ENCODE data around the gene CACNA2D1.

CACNA2D1 gene

DNA sequence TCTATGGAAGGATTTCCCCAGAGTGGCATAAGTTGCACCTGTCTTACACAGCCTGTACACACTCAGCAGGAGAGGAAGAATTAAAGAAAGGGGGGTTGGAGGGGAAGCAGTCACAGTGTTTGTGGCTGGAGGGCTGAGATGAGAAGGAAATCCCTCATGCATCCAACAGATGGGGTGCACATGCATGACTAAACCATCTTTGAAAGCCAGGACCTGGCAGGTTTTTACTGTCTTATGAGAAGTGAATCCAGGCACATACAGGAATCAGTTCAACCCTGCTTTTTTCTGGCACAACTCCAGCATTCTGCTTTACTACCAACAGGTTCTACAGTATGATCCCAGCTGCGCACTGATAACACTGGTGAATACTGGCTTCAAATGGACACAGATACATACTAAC is 107.7 kb downstream of the CACNA2D1 start:
- DNase-seq (ENCODE audit: extremely low read depth, insufficient read length): no peak
- Histone ChIP-seq H3K36me3 (ENCODE audit: control insufficient read depth, insufficient read depth, low read length) (no peaks in the 10 kb centered on the region), H3K27me3 (replicated peaks; ENCODE audit: control insufficient read depth, insufficient read depth, low read length) (no peaks in the 10 kb centered on the region), H3K4me3 (replicated peaks; ENCODE audit: low read depth, low read length) (no peak overlapping the region)
- TF ChIP-seq, protein P1, sequence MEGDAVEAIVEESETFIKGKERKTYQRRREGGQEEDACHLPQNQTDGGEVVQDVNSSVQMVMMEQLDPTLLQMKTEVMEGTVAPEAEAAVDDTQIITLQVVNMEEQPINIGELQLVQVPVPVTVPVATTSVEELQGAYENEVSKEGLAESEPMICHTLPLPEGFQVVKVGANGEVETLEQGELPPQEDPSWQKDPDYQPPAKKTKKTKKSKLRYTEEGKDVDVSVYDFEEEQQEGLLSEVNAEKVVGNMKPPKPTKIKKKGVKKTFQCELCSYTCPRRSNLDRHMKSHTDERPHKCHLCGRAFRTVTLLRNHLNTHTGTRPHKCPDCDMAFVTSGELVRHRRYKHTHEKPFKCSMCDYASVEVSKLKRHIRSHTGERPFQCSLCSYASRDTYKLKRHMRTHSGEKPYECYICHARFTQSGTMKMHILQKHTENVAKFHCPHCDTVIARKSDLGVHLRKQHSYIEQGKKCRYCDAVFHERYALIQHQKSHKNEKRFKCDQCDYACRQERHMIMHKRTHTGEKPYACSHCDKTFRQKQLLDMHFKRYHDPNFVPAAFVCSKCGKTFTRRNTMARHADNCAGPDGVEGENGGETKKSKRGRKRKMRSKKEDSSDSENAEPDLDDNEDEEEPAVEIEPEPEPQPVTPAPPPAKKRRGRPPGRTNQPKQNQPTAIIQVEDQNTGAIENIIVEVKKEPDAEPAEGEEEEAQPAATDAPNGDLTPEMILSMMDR (IDR thresholded peaks at IDR 0.05; ENCODE audit: insufficient read depth, low read length, poor library complexity, severe bottlenecking): no peak

DNA sequence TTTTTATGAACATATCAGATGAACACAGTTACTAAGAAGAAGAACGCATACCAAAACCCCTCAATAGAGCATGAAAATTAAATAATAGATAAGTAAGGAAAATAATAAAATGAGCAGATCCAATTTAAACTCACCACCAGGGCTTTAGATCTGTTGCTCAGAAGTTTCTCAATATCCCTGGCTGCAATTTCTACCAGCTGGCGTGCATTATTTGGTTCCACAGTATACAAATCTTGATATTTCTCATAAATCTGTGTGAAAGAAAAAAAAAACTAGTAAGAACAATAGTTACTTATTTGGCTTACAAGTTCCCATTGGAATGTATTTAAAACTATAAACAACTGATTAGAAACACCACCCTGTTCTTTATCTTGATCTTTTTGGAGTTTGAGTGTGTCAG is 108.6 kb downstream of the CACNA2D1 start:
- TF ChIP-seq, protein P1 (IDR thresholded peaks at IDR 0.05; ENCODE audit: insufficient read depth, low read length, poor library complexity, severe bottlenecking): no peak
- DNase-seq (ENCODE audit: extremely low read depth, insufficient read length): no peak
- Histone ChIP-seq H3K36me3 (ENCODE audit: control insufficient read depth, insufficient read depth, low read length) (no peaks in the 10 kb centered on the region), H3K27me3 (replicated peaks; ENCODE audit: control insufficient read depth, insufficient read depth, low read length) (no peaks in the 10 kb centered on the region), H3K4me3 (replicated peaks; ENCODE audit: low read depth, low read length) (no peak overlapping the region)

DNA sequence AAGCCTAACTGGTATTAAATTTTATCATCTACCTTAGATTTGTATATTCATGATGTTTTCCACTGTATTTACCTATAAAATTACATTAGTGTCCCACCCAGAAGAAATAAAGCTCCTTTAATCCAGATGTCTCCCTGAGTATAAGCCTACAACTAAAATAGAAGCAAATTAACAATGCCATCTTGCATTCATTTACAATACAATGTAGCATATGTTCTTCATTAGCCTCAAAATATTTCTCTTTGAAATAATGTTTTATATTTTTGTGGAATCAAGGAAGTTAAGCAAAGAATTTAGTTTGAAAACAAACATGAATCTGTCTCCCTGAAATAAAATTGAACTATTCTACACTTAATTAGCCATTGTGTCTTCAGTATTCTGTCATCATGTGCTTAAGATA is 112.3 kb downstream of the CACNA2D1 start:
- no peak for DNase-seq (ENCODE audit: extremely low read depth, insufficient read length)
- TF ChIP-seq, protein P1 (IDR thresholded peaks at IDR 0.05; ENCODE audit: insufficient read depth, low read length, poor library complexity, severe bottlenecking): no peak

DNA sequence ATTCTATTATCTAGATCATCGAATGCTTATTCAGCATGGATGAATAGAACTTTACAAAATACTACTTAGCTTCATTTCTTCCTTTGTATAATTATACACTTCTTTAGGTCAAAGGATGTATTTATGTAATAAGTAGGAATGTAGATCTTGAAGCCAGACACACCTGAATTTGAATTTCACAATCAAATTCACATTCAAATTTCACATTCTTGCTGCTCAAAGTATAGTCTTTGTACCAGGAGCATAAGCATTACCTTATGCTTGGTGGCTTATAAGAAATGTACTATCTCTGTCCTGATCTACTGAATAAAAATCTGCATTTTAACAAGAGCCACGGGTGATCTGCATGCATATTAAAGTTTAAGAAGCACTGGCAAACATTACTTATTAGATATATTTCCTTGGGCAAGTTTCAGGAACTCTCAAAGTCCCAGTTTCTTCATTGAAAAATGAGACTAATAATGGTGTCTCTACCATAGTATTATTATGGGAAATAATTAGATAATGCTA is 112.8 kb downstream of the CACNA2D1 start:
- no peak for DNase-seq (ENCODE audit: extremely low read depth, insufficient read length)
- H3K36me3 ChIP-seq (ENCODE audit: control insufficient read depth, insufficient read depth, low read length): no peaks in the 10 kb centered on the region
- TF ChIP-seq, protein P1 (IDR thresholded peaks at IDR 0.05; ENCODE audit: insufficient read depth, low read length, poor library complexity, severe bottlenecking): no peak
- no peaks in the 10 kb centered on the region for H3K27me3 ChIP-seq (replicated peaks; ENCODE audit: control insufficient read depth, insufficient read depth, low read length)
- H3K4me3 ChIP-seq (replicated peaks; ENCODE audit: low read depth, low read length): no peak overlapping the region

More for the DNA sequence above, 112.3 kb downstream of the CACNA2D1 start:
- H3K36me3 ChIP-seq (ENCODE audit: control insufficient read depth, insufficient read depth, low read length): no peaks in the 10 kb centered on the region
- H3K4me3 ChIP-seq (replicated peaks; ENCODE audit: low read depth, low read length): no peak overlapping the region
- H3K27me3 ChIP-seq (replicated peaks; ENCODE audit: control insufficient read depth, insufficient read depth, low read length): no peaks in the 10 kb centered on the region

DNA sequence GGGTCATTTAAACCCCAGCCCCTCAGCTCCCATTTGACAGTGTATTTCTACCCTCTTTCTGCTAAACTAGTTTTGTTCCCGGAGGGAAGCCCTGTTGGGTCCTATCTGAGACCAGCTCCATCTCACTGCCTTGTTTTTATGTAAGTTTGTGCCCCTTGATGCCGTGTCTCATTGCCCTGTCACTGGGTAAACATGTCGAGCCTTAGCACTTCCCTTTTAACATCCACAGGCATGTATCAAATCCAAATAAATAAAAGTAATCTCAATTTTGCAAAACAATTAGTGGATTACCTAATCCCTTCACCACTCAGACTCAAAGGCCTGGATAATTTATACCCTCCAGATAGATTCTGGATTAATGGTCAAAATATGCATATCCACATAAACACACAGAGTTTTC is 115.7 kb downstream of the CACNA2D1 start:
- H3K4me3 ChIP-seq (replicated peaks; ENCODE audit: low read depth, low read length): no peak overlapping the region
- TF ChIP-seq, protein P1 (IDR thresholded peaks at IDR 0.05; ENCODE audit: insufficient read depth, low read length, poor library complexity, severe bottlenecking): no peak
- no peak for DNase-seq (ENCODE audit: extremely low read depth, insufficient read length)
- no peaks in the 10 kb centered on the region for H3K36me3 ChIP-seq (ENCODE audit: control insufficient read depth, insufficient read depth, low read length)
- H3K27me3 ChIP-seq (replicated peaks; ENCODE audit: control insufficient read depth, insufficient read depth, low read length): no peaks in the 10 kb centered on the region

DNA sequence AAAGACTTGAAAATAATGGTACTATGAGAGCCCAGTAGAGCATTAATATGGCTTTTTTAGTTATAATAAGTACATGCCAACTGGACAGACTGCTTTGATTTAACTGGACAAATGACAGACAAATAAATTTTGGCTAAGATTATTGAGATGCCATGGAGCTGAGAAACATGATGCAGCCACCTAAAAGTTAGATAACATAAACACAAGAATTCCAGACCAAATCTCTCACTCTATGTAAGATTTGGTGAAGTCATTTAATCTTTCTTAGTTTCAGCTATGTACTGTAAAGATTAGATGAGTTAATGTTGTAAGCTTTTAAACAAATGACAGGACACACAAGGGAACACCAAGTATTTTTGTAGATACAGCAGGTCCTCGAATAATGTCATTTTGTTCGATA is 118.2 kb downstream of the CACNA2D1 start:
- Histone ChIP-seq H3K27me3 (replicated peaks; ENCODE audit: control insufficient read depth, insufficient read depth, low read length) (no peaks in the 10 kb centered on the region), H3K4me3 (replicated peaks; ENCODE audit: low read depth, low read length) (no peak overlapping the region), H3K36me3 (ENCODE audit: control insufficient read depth, insufficient read depth, low read length) (no peaks in the 10 kb centered on the region)
- no peak for DNase-seq (ENCODE audit: extremely low read depth, insufficient read length)
- TF ChIP-seq, protein P1 (IDR thresholded peaks at IDR 0.05; ENCODE audit: insufficient read depth, low read length, poor library complexity, severe bottlenecking): no peak

Measured in GM06990 (cell line).